Activated naive CD8-positive, alpha-beta T cell treated with anti-CD3 and anti-CD28 coated beads, Interleukin-2, amount 10 ng/mL, durations not matched to agents 7 days and 5 days (primary cell): ENCODE measurements around the gene NCMAP. TPM values are rescaled to one million over a fixed set of nuclear protein-coding genes. Genes with fewer than 3 reads are reported as not detected.

ENCODE experiments used
- ATAC-seq: fragments of 150-1000 bp; cut with Tn5 transposase; one replicate; pipeline ENCODE4 v1.10.0; 2021; ENCODE audit warnings: low read depth, moderate library complexity
- POLR2A ChIA-PET: fragments of 350-600 bp; sonication (Branson Sonifier 250); formaldehyde crosslinking; loops from one replicate; lab custom pipeline; 2021; ENCODE audit warnings: antibody characterized with exemption; lab: Charles Lee
- DNase-seq: peaks from one replicate; pipeline ENCODE4 v3.0.0; 2021
- H3K27ac Mint-ChIP-seq: one replicate; pipeline ENCODE4 v1.8.0; 2022; ENCODE audit warnings: mild to moderate bottlenecking, mixed read lengths
- H3K27me3 Mint-ChIP-seq: one replicate; pipeline ENCODE4 v1.8.0; 2022; ENCODE audit warnings: mild to moderate bottlenecking, moderate library complexity, mixed read lengths
- H3K36me3 Mint-ChIP-seq: one replicate; pipeline ENCODE4 v1.8.0; 2021; ENCODE audit warnings: mild to moderate bottlenecking, mixed read lengths
- H3K4me1 Mint-ChIP-seq: one replicate; pipeline ENCODE4 v1.8.0; 2021; ENCODE audit warnings: mixed read lengths
- H3K4me3 Mint-ChIP-seq: one replicate; pipeline ENCODE4 v1.8.0; 2022; ENCODE audit warnings: mild to moderate bottlenecking, moderate library complexity, mixed read lengths
- H3K9me3 Mint-ChIP-seq: one replicate; pipeline ENCODE4 v1.8.0; 2021; ENCODE audit warnings: mixed read lengths
- total RNA-seq, 2 experiments: library from RNA; stranded (reverse); gene quantifications; one replicate each; pipeline ENCODE4 v1.2.3, GENCODE V29; 2021

Gene NCMAP
- total RNA-seq, 2 experiments from 2014 or later = 0.19 to 0.23 TPM

DNA sequence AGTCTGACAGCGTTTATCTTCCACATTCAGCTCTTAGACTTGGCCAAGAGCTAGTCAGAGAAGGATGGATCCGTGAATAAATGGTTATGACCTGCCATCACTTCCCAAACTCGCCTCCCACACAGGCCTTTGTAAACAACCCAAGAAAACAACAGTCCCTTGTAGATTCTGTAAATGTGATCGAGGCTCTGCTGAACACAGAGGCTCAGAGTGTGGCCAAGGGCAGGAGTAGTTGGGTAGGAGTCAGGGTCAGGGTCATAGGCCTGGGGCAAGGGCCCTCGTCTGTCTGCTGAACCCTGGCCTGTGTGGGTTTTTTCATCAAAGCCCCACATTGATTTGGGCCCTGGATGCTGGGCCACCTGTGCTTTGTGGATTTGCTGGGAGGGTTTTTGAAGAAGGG, 32.7 kb downstream of the NCMAP start:
- ATAC-seq (no peak), DNase-seq (no peak)
- POLR2A ChIA-PET = no interaction called here
- peaks cover 8% of the 10 kb centered on the region for H3K27me3 Mint-ChIP-seq
- no peak overlapping the region for H3K4me3 Mint-ChIP-seq
- no peaks in the 10 kb centered on the region for H3K36me3 Mint-ChIP-seq
- H3K27ac Mint-ChIP-seq = no peak overlapping the region
- H3K4me1 Mint-ChIP-seq = peaks cover 13% of the 10 kb centered on the region
- H3K9me3 Mint-ChIP-seq = no peaks in the 10 kb centered on the region

DNA sequence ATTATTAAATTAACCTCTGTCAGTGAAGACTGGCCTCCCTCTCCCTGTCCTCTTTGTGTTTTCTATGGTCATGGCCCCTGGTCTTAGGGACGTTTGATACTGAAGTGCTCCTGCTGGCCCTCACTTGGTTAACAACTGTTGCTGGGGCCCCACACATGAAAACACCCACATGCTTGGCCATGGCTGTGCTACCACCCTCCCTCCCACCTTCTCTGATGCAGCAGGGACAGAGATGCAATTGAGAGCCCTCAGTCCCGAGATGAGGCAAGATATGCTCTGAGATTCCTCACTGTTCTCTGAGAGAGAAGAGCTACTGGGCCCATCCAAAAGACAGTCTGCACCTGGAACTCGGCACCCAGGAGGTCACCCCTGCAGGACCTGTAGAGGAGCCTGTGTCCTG, 33.3 kb downstream of the NCMAP start:
- no peaks in the 10 kb centered on the region for H3K9me3 Mint-ChIP-seq
- DNase-seq (no peak), ATAC-seq (no peak)
- peaks cover 8% of the 10 kb centered on the region for H3K27me3 Mint-ChIP-seq
- H3K4me3 Mint-ChIP-seq = no peak overlapping the region
- POLR2A ChIA-PET = no interaction called here
- no peak overlapping the region for H3K27ac Mint-ChIP-seq
- no peaks in the 10 kb centered on the region for H3K36me3 Mint-ChIP-seq
- H3K4me1 Mint-ChIP-seq = peaks cover 11% of the 10 kb centered on the region

DNA sequence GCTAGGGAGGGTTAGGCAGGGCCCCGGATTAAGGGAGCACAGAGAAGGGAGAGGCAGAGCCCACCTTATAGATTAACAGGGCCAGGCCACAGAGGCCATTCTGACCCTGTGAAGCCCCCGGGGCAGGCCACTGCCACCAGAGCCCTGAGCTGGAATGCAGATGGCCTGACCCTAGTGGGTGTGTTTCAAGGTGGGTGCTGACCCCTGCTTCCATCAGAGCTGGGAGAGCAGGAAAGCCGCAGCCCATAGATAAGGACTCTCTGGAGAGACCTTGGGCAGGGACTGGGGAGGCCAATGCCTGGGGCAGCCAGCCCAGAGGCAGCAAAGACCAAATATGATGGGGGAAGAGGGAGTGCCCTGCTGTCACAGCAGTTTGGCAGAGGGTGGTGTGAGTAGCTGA, 35.9 kb downstream of the NCMAP start:
- H3K4me3 Mint-ChIP-seq = no peak overlapping the region
- H3K27ac Mint-ChIP-seq = no peak overlapping the region
- ATAC-seq (no peak), DNase-seq (no peak)
- no peaks in the 10 kb centered on the region for H3K36me3 Mint-ChIP-seq
- H3K4me1 Mint-ChIP-seq = peaks cover 7% of the 10 kb centered on the region
- H3K27me3 Mint-ChIP-seq = peaks cover 10% of the 10 kb centered on the region
- POLR2A ChIA-PET = no interaction called here
- no peaks in the 10 kb centered on the region for H3K9me3 Mint-ChIP-seq

DNA sequence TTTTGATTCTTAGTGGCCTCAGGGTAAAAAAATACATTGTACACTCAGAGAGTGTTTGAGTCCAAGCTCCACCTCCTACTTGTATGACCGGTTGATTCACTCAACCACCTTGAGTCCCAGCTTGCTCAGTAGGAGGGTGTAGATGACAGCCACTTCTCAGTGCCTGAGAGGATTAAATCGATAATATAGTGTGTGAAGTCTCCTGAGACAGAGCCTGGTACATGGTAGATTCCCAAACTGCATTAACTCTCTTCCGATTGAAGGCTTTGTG, 38.4 kb downstream of the NCMAP start:
- DNase-seq (no peak), ATAC-seq (no peak)
- Mint-ChIP-seq H3K27ac (no peak overlapping the region), H3K27me3 (peaks cover 14% of the 10 kb centered on the region), H3K4me1 (no peaks in the 10 kb centered on the region), H3K36me3 (no peaks in the 10 kb centered on the region), H3K4me3 (no peak overlapping the region), H3K9me3 (no peaks in the 10 kb centered on the region)
- POLR2A ChIA-PET = no interaction called here

DNA sequence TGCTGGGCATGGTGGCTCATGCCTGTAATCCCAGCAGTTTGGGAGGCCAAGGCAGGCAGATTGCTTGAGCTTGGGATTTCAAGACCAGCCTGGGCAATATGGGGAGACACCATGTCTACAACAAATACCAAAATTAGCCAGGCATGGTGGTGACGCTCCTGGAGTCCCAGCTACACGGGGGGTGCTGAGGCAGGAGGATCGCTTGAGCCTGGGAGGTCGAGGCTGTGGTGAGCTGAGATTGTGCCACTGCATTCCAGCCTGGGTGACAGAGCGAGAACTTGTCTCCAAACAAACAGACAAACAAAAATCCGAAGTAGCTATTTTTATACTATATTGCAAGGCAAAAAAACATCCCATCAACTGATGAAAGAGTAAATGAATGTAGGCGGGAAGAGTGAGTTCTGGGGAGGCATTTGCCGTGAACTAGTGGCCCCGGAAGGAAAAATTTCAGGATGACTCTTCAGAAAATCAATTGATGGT, 40.6 kb downstream of the NCMAP start:
- Mint-ChIP-seq H3K27ac (no peak overlapping the region), H3K36me3 (no peaks in the 10 kb centered on the region), H3K4me1 (no peaks in the 10 kb centered on the region), H3K27me3 (peaks cover 11% of the 10 kb centered on the region), H3K9me3 (no peaks in the 10 kb centered on the region), H3K4me3 (no peak overlapping the region)
- no peak for ATAC-seq
- no peak for DNase-seq
- POLR2A ChIA-PET = no interaction called here

DNA sequence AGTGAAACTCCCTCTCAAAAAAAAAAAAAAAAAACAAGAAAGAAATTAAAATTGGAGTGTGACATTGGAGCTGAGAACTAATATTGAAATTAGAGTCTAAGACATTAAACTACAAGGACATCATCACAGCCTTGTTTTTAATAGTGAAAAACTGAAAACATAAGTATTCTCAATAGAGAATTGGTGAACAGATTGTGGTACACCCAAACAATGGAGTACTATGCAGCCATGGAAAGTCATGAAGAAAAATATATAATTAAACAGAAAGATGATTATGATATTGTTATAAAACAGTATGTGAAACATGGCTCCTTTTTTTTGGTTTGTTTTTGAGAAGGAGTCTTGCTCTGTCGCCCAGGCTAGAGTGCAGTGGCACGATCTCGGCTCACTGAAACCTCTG, 43.4 kb downstream of the NCMAP start:
- H3K36me3 Mint-ChIP-seq = no peaks in the 10 kb centered on the region
- H3K4me3 Mint-ChIP-seq = no peak overlapping the region
- ATAC-seq (no peak), DNase-seq (no peak)
- POLR2A ChIA-PET = interaction anchor here (0.6 kb wide), 1 partner anchor 39 kb away, joined by 3 read pairs; no protein-coding TSS in a partner anchor
- peaks cover 11% of the 10 kb centered on the region for H3K27me3 Mint-ChIP-seq
- peaks cover 2% of the 10 kb centered on the region for H3K4me1 Mint-ChIP-seq
- no peak overlapping the region for H3K27ac Mint-ChIP-seq
- H3K9me3 Mint-ChIP-seq = no peaks in the 10 kb centered on the region

DNA sequence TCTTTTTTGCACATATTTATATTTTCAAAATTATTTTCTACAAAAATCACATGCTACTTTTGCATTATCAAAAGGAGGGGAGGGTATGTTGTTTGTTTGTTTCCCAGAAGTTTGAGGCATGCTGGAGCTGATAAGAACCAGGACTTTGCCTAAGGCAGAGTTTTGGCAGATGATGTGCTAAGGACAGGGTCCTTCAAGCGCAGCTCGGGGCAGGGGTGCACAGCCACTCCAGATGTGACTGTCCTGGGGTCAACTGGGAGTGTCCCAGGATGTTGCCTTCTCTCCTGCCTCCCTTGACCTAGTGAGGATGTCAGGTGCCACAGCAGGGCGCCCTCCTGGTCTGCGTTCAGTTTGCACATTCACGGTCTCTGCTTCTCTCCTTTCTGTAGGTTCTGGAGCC, 44.7 kb downstream of the NCMAP start:
- Mint-ChIP-seq H3K9me3 (no peaks in the 10 kb centered on the region), H3K4me1 (peaks cover 2% of the 10 kb centered on the region), H3K4me3 (no peak overlapping the region), H3K27me3 (peaks cover 4% of the 10 kb centered on the region), H3K27ac (no peak overlapping the region), H3K36me3 (no peaks in the 10 kb centered on the region)
- DNase-seq (no peak), ATAC-seq (no peak)
- POLR2A ChIA-PET = no interaction called here

DNA sequence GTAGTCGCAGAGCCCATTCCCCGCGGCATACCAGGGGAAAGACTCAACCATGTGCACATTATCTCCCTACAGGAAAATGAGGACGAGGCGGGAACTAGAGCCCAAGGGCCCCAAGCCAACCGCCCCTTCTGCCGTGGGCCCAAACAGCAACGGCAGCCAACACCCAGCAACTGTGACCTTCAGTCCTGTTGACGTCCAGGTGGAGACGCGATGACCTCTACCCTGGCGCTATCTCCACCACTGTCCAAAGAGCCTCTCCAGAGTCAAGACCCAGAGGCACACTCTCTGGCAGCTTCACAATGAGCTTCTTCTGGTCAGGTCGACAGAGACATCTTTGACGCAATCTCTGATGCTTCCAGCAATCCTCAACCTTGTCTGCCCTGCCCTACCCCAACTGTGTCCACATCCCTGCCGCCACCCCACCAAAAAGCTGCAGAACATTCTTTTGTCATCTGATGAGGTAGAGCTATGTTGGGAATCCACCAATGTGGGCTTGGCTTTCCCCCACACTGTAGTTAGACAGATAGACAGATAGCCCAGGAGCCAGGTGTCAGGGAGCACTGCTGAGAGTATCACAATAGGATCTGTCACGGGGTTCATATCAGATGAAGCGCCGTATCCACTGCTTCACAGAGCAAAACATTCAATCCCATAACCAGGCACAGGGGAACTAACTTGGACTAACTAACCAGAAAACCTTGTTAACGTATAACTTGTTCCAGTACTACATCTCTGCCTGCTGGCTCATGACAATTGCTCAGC, 49.8 kb downstream of the NCMAP start:
- Mint-ChIP-seq H3K27me3 (peaks cover 6% of the 10 kb centered on the region), H3K4me3 (no peak overlapping the region), H3K4me1 (peaks cover 2% of the 10 kb centered on the region), H3K9me3 (no peaks in the 10 kb centered on the region), H3K27ac (no peak overlapping the region), H3K36me3 (no peaks in the 10 kb centered on the region)
- DNase-seq (no peak), ATAC-seq (no peak)
- POLR2A ChIA-PET = no interaction called here

DNA sequence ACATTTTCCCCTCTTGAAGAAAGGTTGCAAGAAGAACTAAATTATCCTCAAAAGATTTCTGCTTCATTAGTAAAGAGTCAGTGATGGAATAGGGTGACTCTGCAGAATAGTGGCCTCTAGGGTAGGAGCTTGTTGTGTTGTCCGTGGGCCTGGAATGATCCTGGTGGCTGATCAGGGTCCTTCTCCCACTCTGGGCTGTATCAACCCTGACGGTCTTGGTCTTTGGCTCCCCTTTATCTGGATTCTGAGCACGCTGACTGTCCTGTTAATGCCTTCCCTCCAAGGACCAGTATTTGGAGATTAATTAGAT, 50.4 kb downstream of the NCMAP start:
- Mint-ChIP-seq H3K4me3 (no peak overlapping the region), H3K9me3 (no peaks in the 10 kb centered on the region), H3K36me3 (no peaks in the 10 kb centered on the region), H3K4me1 (peaks cover 2% of the 10 kb centered on the region), H3K27ac (no peak overlapping the region), H3K27me3 (peaks cover 11% of the 10 kb centered on the region)
- POLR2A ChIA-PET = no interaction called here
- DNase-seq (no peak), ATAC-seq (no peak)

DNA sequence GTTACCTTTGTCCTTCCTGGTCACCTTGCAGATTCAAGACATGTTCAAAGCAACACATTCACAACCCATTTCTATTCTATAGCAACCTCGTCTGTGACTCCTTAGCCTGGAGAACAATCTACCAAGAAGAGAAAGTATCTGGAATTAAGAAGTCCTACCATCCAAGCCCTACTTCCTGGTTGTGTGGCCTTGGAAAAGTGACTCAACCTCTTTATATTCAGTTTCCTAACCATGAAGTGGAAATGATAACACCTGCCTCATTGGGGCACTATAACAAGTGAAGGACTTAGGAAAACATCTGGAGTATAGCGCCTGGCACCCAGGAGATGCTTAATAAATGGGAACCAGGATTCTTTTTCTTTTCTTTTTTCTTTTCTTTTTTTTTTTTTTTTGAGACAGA, 50.7 kb downstream of the NCMAP start:
- H3K27ac Mint-ChIP-seq = no peak overlapping the region
- no peaks in the 10 kb centered on the region for H3K36me3 Mint-ChIP-seq
- no peak overlapping the region for H3K4me3 Mint-ChIP-seq
- DNase-seq = no peak
- H3K9me3 Mint-ChIP-seq = no peaks in the 10 kb centered on the region
- ATAC-seq = no peak
- POLR2A ChIA-PET = no interaction called here
- peaks cover 2% of the 10 kb centered on the region for H3K4me1 Mint-ChIP-seq
- peaks cover 15% of the 10 kb centered on the region for H3K27me3 Mint-ChIP-seq

DNA sequence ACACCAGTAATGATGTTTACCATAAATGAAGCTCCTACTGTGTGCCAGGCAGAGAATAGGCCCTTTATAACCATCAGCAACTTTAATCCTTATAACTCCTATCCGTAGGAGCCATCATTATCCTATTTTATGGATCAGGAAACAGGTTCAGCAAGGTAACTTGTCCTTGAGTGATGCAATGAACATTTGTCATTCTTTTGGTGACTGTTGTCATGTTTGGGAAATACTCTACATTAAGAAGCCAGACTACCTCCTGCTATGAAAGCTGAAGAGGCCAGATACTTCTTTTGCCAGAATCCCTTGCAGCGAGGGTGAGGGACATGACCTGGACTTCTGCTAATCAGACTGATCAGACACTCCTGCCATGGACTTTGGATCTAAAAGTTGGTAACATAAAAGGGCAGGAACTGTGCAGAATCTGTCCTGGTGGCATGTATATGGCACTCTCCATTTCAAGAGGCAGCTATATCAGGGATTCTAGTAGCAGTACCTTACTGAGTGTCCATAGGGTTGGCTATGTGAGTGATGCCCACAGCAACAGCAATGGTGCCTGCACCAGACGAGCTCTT, 54.1 kb downstream of the NCMAP start:
- no peaks in the 10 kb centered on the region for H3K36me3 Mint-ChIP-seq
- POLR2A ChIA-PET = interaction anchor here (1.1 kb wide), 1 partner anchor 40 kb away, joined by 3 read pairs; no protein-coding TSS in a partner anchor
- H3K27ac Mint-ChIP-seq = no peak overlapping the region
- H3K4me1 Mint-ChIP-seq = no peaks in the 10 kb centered on the region
- ATAC-seq (no peak), DNase-seq (no peak)
- H3K27me3 Mint-ChIP-seq = peaks cover 22% of the 10 kb centered on the region
- H3K9me3 Mint-ChIP-seq = no peaks in the 10 kb centered on the region
- H3K4me3 Mint-ChIP-seq = no peak overlapping the region

DNA sequence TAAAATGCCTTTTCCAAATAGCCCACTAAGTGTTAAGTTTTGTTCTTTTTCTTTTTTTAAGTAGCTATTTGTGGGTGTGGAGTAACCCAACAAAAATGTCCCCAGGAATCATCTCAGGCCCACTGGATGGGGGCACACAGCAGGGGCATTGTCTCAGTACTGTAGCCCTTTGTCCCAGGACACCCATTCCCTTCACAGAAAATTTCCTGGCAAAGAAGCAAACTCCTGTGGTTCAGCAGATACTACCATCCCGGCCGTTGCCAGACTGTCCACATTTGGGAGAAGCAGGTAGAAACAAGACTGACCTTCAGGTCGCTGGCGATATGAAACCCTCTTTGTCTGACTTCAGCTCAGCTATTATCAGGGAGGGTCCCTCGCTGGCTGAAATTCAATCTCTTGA, 63.5 kb downstream of the NCMAP start:
- H3K4me1 Mint-ChIP-seq = no peaks in the 10 kb centered on the region
- no peaks in the 10 kb centered on the region for H3K36me3 Mint-ChIP-seq
- no peaks in the 10 kb centered on the region for H3K9me3 Mint-ChIP-seq
- no peak overlapping the region for H3K27ac Mint-ChIP-seq
- POLR2A ChIA-PET = no interaction called here
- ATAC-seq = no peak
- no peak overlapping the region for H3K4me3 Mint-ChIP-seq
- DNase-seq = no peak
- peaks cover 46% of the 10 kb centered on the region for H3K27me3 Mint-ChIP-seq

DNA sequence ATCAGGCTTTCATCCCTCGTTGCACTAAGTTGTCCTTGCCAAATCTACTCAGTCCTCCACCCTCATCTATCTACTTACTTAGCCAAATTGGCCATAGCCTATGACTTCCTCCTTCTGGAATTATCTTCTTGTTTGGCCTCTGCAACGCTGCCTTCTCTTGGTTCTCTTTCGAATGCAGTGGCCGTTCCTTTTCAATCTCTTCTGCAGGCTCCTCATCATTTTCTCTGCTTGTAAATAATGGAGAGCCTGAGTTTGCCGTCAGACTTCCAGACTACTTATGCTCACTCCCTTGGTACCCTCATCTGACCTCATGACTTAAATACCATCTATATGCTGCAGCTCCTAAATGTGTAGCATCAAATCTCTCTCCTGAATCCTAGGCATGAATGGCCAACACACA, 64.8 kb downstream of the NCMAP start:
- H3K4me3 Mint-ChIP-seq = no peak overlapping the region
- H3K36me3 Mint-ChIP-seq = no peaks in the 10 kb centered on the region
- no peaks in the 10 kb centered on the region for H3K9me3 Mint-ChIP-seq
- no peak for DNase-seq
- H3K27ac Mint-ChIP-seq = no peak overlapping the region
- H3K4me1 Mint-ChIP-seq = no peaks in the 10 kb centered on the region
- H3K27me3 Mint-ChIP-seq = peaks cover 38% of the 10 kb centered on the region
- POLR2A ChIA-PET = no interaction called here
- no peak for ATAC-seq

DNA sequence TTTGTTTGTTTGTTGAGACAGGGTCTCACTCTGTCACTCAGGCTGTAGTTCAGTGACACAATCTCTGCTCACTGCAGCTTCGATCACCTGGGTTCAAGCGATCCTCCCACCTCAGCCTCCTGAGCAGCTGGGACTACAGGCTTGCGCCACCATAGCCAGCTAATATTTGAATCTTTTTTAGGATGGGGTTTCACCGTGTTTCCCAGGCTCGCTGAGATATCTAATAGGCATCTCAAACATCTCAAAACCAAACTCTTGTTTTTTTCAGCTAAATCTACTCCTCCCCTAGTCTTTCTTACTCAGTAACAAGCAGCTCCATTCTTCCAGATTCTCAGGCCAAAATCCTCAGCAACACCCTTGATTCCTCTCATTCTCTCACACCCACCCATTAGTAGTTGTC, 65.2 kb downstream of the NCMAP start:
- POLR2A ChIA-PET = no interaction called here
- no peak for ATAC-seq
- Mint-ChIP-seq H3K36me3 (no peaks in the 10 kb centered on the region), H3K4me3 (no peak overlapping the region), H3K4me1 (no peaks in the 10 kb centered on the region), H3K27me3 (peaks cover 35% of the 10 kb centered on the region), H3K27ac (no peak overlapping the region), H3K9me3 (no peaks in the 10 kb centered on the region)
- DNase-seq = no peak
